ENCODE measurements around the gene RTKN2. TPM values are rescaled to one million over a fixed set of nuclear protein-coding genes. Genes with fewer than 3 reads are reported as not detected.
A peak's percentile ranks its signal among the peaks of the same experiment; 100 is the strongest.

The RTKN2 gene
- total and polyA plus RNA-seq, 10 of the 15 experiments (the other 5 are each of a cell fraction or from before 2014, with no cell fraction given): 0.10 TPM; not detected in 9

GRCh38 chr10:62244785-62245467 lies 23.7 kb downstream of the RTKN2 start:
- intact Hi-C loops (cut with micrococcal nuclease; ENCODE audit: unreplicated experiment) (loop anchor here (1.0 to 10.0 kb wide), 7 partner anchors 63 to 960 kb away; no protein-coding TSS in a partner anchor), in situ Hi-C loops (cut with MboI) (loop anchor here (5.0 kb wide), 2 partner anchors 198 to 348 kb away; no protein-coding TSS in a partner anchor)
- H3K36me3 ChIP-seq (ENCODE audit: control insufficient read depth in 2 of 2, insufficient read depth in 2 of 2, low read length in 1 of 2): no peaks in the 10 kb centered on the region
- H3K4me1 ChIP-seq (ENCODE audit: control insufficient read depth, insufficient read depth, low read length): peaks cover 12% of the 10 kb centered on the region; the same call in 1 of the 2 replicates
- BruUV-seq (replicated peaks): no TSS peak
- peak overlapping the region; percentile 83 for H2AFZ ChIP-seq (ENCODE audit: control insufficient read depth, low read depth, low read length)
- no peak overlapping the region; the same call in 1 of the 2 replicates for H3K9ac ChIP-seq (ENCODE audit: control insufficient read depth, insufficient read depth, low read length)
- ChIA-PET RAD21 (ENCODE audit: unreplicated experiment) (interaction anchor here (0.7 to 3.9 kb wide), 20 partner anchors 8 to 494 kb away, joined by 3 to 116 read pairs (median 4); no protein-coding TSS in a partner anchor), SMC1A (ENCODE audit: uncharacterized antibody, unreplicated experiment) (interaction anchor here (0.6 to 8.5 kb wide), 23 partner anchors 8 to 1108 kb away, joined by 3 to 195 read pairs (median 4); partner anchors contain the start of gene ARID5B), POLR2A (interaction anchor here (0.9 to 1.4 kb wide), 2 partner anchors 206 to 348 kb away, joined by 3 to 5 read pairs; no protein-coding TSS in a partner anchor), CTCF (interaction anchor here (0.6 to 9.0 kb wide), 43 partner anchors 8 to 1104 kb away, joined by 3 to 278 read pairs (median 4); partner anchors contain the start of genes ARID5B and RTKN2)
- ATAC-seq (peak; percentile 74), DNase-seq (ENCODE audit: low read depth, low spot score) (peak; percentile 75), FAIRE-seq (peak; percentile 96)
- no peaks in the 10 kb centered on the region for H4K20me1 ChIP-seq (ENCODE audit: control insufficient read depth, insufficient read depth)
- H3K27me3 ChIP-seq (replicated peaks in 1 of 2; ENCODE audit: control insufficient read depth in 2 of 2, insufficient read depth in 2 of 2, low read length in 1 of 2): no peaks in the 10 kb centered on the region
- H3K79me2 ChIP-seq (ENCODE audit: control insufficient read depth, insufficient read depth, low read length): no peaks in the 10 kb centered on the region; the same call in 1 of the 2 replicates
- no peak overlapping the region for H3K4me3 ChIP-seq
- H3K27ac ChIP-seq (ENCODE audit: control insufficient read depth, insufficient read depth): peak overlapping the region; percentile 83; the same call in 1 of the 2 replicates
- WGBS (ENCODE audit: insufficient coverage, insufficient replicate concordance, low lambda C conversion rate, missing lambda C conversion rate): 11% methylated on average over 5 of the region's 5 CpGs
- H3K4me2 ChIP-seq (ENCODE audit: control insufficient read depth, insufficient read depth): peak overlapping the region; percentile 90
- no peaks in the 10 kb centered on the region; the same call in 2 of the 3 replicates for H3K9me3 ChIP-seq (replicated peaks; ENCODE audit: control insufficient read depth, insufficient read depth, low read length)
- TF ChIP-seq HSF1 (IDR thresholded peaks at IDR 0.05; ENCODE audit: low read depth, low read length): no peak
- 0 out of 2 replicates have a peak, but pooled peaks have one; percentile 16 for TF ChIP-seq TBL1XR1 (IDR thresholded peaks at IDR 0.05; ENCODE audit: low read depth, low read length)
- TF ChIP-seq ZBTB11 (CRISPR knock-in tag; IDR thresholded peaks at IDR 0.05): no peak
- TF ChIP-seq STAT3 (IDR thresholded peaks at IDR 0.05; ENCODE audit: low read depth, low read length): peak; percentile 66; the same call in 1 of the 2 replicates
- TF ChIP-seq, protein P1, sequence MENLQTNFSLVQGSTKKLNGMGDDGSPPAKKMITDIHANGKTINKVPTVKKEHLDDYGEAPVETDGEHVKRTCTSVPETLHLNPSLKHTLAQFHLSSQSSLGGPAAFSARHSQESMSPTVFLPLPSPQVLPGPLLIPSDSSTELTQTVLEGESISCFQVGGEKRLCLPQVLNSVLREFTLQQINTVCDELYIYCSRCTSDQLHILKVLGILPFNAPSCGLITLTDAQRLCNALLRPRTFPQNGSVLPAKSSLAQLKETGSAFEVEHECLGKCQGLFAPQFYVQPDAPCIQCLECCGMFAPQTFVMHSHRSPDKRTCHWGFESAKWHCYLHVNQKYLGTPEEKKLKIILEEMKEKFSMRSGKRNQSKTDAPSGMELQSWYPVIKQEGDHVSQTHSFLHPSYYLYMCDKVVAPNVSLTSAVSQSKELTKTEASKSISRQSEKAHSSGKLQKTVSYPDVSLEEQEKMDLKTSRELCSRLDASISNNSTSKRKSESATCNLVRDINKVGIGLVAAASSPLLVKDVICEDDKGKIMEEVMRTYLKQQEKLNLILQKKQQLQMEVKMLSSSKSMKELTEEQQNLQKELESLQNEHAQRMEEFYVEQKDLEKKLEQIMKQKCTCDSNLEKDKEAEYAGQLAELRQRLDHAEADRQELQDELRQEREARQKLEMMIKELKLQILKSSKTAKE (IDR thresholded peaks at IDR 0.05; ENCODE audit: low read depth, poor library complexity, severe bottlenecking): peak; percentile 62
- TF ChIP-seq, protein P2, sequence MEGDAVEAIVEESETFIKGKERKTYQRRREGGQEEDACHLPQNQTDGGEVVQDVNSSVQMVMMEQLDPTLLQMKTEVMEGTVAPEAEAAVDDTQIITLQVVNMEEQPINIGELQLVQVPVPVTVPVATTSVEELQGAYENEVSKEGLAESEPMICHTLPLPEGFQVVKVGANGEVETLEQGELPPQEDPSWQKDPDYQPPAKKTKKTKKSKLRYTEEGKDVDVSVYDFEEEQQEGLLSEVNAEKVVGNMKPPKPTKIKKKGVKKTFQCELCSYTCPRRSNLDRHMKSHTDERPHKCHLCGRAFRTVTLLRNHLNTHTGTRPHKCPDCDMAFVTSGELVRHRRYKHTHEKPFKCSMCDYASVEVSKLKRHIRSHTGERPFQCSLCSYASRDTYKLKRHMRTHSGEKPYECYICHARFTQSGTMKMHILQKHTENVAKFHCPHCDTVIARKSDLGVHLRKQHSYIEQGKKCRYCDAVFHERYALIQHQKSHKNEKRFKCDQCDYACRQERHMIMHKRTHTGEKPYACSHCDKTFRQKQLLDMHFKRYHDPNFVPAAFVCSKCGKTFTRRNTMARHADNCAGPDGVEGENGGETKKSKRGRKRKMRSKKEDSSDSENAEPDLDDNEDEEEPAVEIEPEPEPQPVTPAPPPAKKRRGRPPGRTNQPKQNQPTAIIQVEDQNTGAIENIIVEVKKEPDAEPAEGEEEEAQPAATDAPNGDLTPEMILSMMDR (IDR thresholded peaks at IDR 0.05 in 2 of 3, conservative IDR thresholded peaks at IDR 0.05 in 1 of 3; ENCODE audit: control insufficient read depth in 2 of 3, extremely low read depth in 1 of 3, insufficient read depth in 1 of 3, low read depth in 3 of 3, low read length in 3 of 3): peak; percentile 77 to 90 (median 78)
- TF ChIP-seq, protein P3, sequence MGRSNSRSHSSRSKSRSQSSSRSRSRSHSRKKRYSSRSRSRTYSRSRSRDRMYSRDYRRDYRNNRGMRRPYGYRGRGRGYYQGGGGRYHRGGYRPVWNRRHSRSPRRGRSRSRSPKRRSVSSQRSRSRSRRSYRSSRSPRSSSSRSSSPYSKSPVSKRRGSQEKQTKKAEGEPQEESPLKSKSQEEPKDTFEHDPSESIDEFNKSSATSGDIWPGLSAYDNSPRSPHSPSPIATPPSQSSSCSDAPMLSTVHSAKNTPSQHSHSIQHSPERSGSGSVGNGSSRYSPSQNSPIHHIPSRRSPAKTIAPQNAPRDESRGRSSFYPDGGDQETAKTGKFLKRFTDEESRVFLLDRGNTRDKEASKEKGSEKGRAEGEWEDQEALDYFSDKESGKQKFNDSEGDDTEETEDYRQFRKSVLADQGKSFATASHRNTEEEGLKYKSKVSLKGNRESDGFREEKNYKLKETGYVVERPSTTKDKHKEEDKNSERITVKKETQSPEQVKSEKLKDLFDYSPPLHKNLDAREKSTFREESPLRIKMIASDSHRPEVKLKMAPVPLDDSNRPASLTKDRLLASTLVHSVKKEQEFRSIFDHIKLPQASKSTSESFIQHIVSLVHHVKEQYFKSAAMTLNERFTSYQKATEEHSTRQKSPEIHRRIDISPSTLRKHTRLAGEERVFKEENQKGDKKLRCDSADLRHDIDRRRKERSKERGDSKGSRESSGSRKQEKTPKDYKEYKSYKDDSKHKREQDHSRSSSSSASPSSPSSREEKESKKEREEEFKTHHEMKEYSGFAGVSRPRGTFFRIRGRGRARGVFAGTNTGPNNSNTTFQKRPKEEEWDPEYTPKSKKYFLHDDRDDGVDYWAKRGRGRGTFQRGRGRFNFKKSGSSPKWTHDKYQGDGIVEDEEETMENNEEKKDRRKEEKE (IDR thresholded peaks at IDR 0.05): no peak
